Stimulated activated CD8-positive, alpha-beta memory T cell treated with anti-CD3 and anti-CD28 coated beads, Interleukin-4, amount 100 ng/mL, for 1 hour (primary cell): Measurements from ENCODE around the gene BDKRB1.

Source experiments
- DNase-seq, 2 donors: peaks; one replicate each; pipeline ENCODE4 v3.0.0-alpha.2; 2020; ENCODE audit warnings: low read depth in 2 of 2, low spot score in 1 of 2

Gene BDKRB1

GRCh38 chr14:96255501-96256366, at the start of gene BDKRB1:
Gene BDKRB1 (plus strand): TSS chr14:96256210. CDS start chr14:96263683, 7,473 bp downstream.
- DNase-seq, result no peak

GRCh38 chr14:96206461-96206860, 49.5 kb upstream of the BDKRB1 start:
- DNase-seq, result no peak

- DNase-seq, result no peak
These were observed 48.3 kb upstream of the BDKRB1 start for GRCh38 chr14:96207686-96208085.

- DNase-seq, result no peak
These were observed 47.3 kb upstream of the BDKRB1 start for GRCh38 chr14:96208739-96209138.

GRCh38 chr14:96212140-96212539, 43.9 kb upstream of the BDKRB1 start:
- no peak for DNase-seq

GRCh38 chr14:96212896-96213295, 43.1 kb upstream of the BDKRB1 start:
- no peak for DNase-seq

- DNase-seq, result no peak
These were observed 42.0 kb upstream of the BDKRB1 start for GRCh38 chr14:96213871-96214465.

- DNase-seq, result no peak
These were observed 41.2 kb upstream of the BDKRB1 start for GRCh38 chr14:96214793-96215192.

GRCh38 chr14:96215452-96216244, 40.4 kb upstream of the BDKRB1 start:
- no peak for DNase-seq

- DNase-seq, result no peak
These were observed 39.4 kb upstream of the BDKRB1 start for GRCh38 chr14:96216627-96217026.

- no peak for DNase-seq
These were observed 38.6 kb upstream of the BDKRB1 start for GRCh38 chr14:96217376-96217913.

GRCh38 chr14:96221109-96221650, 34.8 kb upstream of the BDKRB1 start:
- DNase-seq, result no peak

GRCh38 chr14:96221841-96222240, 34.2 kb upstream of the BDKRB1 start:
- no peak for DNase-seq

GRCh38 chr14:96224480-96225096, 31.4 kb upstream of the BDKRB1 start:
- no peak for DNase-seq

- no peak for DNase-seq
These were observed 30.8 kb upstream of the BDKRB1 start for GRCh38 chr14:96225213-96225612.

- no peak for DNase-seq
These were observed 30.3 kb upstream of the BDKRB1 start for GRCh38 chr14:96225745-96226151.

GRCh38 chr14:96227428-96227827, 28.6 kb upstream of the BDKRB1 start:
- no peak for DNase-seq

- DNase-seq, result no peak
These were observed 26.7 kb upstream of the BDKRB1 start for GRCh38 chr14:96229315-96229714.

GRCh38 chr14:96231056-96231455, 25.0 kb upstream of the BDKRB1 start:
- DNase-seq, result no peak

- no peak for DNase-seq
These were observed 24.4 kb upstream of the BDKRB1 start for GRCh38 chr14:96231526-96232130.
